ENCODE data around the gene HBQ1. TPM values are rescaled to one million over a fixed set of nuclear protein-coding genes. Genes with fewer than 3 reads are reported as not detected.

HBQ1 gene
- polyA plus RNA-seq: 2.3 and 4.8 TPM in 2 replicates

DNA sequence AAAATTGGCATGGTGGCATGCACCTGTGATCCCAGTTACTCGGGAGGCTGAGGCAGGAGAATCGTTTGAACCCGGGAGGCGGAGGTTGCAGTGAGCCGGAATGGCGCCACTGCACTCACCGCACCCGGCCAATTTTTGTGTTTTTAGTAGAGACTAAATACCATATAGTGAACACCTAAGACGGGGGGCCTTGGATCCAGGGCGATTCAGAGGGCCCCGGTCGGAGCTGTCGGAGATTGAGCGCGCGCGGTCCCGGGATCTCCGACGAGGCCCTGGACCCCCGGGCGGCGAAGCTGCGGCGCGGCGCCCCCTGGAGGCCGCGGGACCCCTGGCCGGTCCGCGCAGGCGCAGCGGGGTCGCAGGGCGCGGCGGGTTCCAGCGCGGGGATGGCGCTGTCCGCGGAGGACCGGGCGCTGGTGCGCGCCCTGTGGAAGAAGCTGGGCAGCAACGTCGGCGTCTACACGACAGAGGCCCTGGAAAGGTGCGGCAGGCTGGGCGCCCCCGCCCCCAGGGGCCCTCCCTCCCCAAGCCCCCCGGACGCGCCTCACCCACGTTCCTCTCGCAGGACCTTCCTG lies at the start of gene HBQ1:
TSS of gene HBQ1 (plus strand) at position 359 of the 575 bp plus-strand sequence. CDS start at position 387, 28 bp downstream.

DNA sequence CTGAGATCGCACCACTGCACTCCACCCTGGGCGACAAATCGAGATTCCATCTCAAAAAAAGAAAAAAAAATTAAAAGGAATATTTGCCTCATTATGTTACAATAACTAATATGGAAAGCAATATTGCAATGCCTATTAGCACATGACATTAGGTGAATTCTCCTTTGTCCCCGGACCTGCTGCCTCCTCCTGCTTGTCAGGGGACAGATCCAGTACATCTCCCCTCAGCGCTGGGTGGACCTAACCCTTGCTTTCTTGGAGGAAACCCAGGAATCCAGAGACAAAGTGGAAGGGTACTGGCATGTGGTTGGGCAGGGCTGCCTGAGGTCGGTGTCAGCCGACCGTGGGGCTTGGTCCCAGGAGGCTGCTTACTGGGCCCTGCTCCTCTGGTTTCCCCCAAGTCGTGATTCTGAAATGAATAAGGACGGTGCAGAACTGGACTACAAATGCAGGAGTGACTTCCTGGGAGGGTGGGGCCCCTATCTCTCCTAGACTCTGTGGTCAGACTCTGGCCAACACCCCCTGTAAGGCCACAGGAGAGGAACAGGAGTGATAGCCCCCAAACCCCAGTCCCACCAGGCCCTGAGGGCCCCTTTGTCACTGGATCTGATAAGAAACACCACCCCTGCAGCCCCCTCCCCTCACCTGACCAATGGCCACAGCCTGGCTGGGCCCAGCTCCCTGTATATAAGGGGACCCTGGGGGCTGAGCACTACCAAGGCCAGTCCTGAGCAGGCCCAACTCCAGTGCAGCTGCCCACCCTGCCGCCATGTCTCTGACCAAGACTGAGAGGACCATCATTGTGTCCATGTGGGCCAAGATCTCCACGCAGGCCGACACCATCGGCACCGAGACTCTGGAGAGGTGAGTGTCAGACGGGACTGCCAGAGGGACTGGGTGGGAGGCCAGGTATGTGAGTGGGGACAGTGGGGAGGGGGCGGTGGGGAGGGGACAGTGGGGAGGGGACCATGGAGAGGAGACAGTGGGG lies 27.8 kb upstream of the HBQ1 start, which contains the start of gene HBZ:
TSS of gene HBZ (plus strand) at position 504 of the 988 bp plus-strand sequence. CDS start at position 770, 266 bp downstream.

DNA sequence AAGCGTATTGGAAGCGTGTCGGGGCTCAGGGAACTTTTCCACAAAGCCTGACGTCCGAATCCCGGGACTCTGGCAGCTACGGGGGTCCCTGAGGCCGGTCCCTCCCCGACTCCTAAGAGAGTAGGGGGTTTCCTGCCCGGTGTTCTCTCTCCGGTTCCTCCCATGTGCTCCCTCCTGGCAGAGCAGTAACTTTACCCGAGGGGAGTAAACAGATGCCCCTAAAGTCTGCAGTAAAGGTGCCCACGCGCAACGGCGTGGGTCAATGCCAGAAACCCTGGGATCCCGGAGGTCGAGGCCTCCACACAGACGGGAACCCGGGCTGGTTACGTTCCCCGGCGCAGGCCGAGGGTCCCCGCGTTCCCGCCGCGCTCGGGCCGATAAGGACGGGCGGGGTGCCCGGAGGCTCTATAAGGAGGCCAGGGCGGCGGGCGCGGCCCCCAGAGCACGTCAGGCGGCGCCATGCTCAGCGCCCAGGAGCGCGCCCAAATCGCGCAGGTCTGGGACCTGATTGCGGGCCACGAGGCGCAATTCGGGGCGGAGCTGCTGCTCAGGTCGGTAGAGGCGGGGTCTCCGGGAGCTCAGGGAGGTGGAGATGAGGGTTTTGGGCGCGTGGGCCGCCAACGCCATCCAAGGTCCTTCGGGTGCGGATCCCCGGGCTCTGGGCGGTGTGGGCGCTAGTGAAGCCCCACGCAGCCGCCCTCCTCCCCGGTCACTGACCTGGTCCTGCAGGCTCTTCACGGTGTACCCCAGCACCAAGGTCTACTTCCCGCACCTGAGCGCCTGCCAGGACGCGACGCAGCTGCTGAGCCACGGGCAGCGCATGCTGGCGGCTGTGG lies 14.5 kb upstream of the HBQ1 start, which contains the start of gene HBM:
TSS of gene HBM (plus strand) at position 440 of the 836 bp plus-strand sequence. CDS start at position 460, 20 bp downstream.

DNA sequence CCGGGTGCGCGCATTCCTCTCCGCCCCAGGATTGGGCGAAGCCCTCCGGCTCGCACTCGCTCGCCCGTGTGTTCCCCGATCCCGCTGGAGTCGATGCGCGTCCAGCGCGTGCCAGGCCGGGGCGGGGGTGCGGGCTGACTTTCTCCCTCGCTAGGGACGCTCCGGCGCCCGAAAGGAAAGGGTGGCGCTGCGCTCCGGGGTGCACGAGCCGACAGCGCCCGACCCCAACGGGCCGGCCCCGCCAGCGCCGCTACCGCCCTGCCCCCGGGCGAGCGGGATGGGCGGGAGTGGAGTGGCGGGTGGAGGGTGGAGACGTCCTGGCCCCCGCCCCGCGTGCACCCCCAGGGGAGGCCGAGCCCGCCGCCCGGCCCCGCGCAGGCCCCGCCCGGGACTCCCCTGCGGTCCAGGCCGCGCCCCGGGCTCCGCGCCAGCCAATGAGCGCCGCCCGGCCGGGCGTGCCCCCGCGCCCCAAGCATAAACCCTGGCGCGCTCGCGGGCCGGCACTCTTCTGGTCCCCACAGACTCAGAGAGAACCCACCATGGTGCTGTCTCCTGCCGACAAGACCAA lies 7.8 kb upstream of the HBQ1 start, which contains the start of gene HBA2:
TSS of gene HBA2 (plus strand) at position 503 of the 568 bp plus-strand sequence. CDS start at position 540, 37 bp downstream.

DNA sequence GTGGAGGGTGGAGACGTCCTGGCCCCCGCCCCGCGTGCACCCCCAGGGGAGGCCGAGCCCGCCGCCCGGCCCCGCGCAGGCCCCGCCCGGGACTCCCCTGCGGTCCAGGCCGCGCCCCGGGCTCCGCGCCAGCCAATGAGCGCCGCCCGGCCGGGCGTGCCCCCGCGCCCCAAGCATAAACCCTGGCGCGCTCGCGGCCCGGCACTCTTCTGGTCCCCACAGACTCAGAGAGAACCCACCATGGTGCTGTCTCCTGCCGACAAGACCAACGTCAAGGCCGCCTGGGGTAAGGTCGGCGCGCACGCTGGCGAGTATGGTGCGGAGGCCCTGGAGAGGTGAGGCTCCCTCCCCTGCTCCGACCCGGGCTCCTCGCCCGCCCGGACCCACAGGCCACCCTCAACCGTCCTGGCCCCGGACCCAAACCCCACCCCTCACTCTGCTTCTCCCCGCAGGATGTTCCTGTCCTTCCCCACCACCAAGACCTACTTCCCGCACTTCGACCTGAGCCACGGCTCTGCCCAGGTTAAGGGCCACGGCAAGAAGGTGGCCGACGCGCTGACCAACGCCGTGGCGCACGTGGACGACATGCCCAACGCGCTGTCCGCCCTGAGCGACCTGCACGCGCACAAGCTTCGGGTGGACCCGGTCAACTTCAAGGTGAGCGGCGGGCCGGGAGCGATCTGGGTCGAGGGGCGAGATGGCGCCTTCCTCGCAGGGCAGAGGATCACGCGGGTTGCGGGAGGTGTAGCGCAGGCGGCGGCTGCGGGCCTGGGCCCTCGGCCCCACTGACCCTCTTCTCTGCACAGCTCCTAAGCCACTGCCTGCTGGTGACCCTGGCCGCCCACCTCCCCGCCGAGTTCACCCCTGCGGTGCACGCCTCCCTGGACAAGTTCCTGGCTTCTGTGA lies 3.5 kb upstream of the HBQ1 start, which contains the start of gene HBA1:
TSS of gene HBA1 (plus strand) at position 204 of the 906 bp plus-strand sequence. CDS start at position 241, 37 bp downstream.

DNA sequence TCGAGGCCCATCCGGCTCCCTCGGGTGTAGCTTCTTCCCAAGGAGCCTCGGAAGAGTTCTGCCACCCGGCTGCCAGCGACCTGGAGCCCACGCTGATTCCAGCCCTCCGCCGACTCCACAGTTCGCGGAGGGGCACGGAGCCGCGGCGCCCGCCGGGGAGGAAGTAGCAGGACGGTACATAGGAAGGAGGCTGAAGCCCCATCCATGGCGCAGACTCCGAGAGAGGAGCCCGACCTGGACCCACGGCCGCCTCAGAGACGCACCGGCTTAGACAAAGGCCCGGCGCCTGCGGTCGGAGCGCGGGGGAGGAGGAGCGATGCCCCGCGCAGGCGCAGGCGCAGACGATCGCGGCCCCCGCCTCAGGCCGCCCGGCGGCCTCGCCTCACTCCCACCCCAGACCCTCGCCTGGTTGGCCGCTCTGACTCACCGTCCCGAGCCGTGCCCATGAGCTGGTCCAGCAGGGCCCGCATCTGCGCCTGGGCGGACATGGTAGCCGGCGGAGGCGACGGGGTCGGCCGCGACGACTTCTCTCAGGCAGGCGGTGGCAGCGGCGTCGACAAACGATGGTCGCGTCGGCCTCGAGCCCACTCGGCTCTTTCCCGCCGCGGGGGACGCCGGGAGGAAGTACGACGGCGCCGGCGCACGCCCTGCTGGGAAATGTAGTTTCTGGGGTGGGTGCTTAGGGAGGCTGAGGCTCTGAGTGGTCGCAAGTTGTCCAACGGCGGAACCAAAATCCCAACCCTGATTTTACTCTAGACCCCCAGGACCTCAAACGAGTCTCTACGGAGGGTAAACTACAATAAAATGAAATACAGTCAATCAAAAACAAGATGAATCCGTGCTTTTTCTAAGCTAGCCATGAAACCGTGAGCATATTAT lies 48.8 kb downstream of the HBQ1 start, which contains the start of gene LUC7L:
TSS of gene LUC7L (minus strand) at position 598 of the 879 bp plus-strand sequence. CDS start at position 488, 110 bp downstream.

Other genes starting within 250 kb of the HBQ1 start
- gene POLR3K, start 126.9 kb upstream of the HBQ1 start, polyA plus RNA-seq: 59.0 and 90.8 TPM in 2 replicates
- 61.9 and 74.7 TPM in 2 replicates for gene SNRNP25, start 126.6 kb upstream of the HBQ1 start, polyA plus RNA-seq
- gene RHBDF1, start 107.8 kb upstream of the HBQ1 start, polyA plus RNA-seq: 0.64 and 1.5 TPM in 2 replicates
- 2.1 and 5.7 TPM in 2 replicates for gene MPG, start 102.2 kb upstream of the HBQ1 start, polyA plus RNA-seq
- gene NPRL3, start 41.8 kb upstream of the HBQ1 start, polyA plus RNA-seq: 1.3 and 2.8 TPM in 2 replicates
- gene HBZ, start 27.8 kb upstream of the HBQ1 start, polyA plus RNA-seq: not detected in 2 replicates
- 0.55 TPM in 1 of 2 replicates, not detected in the other for gene HBM, start 14.5 kb upstream of the HBQ1 start, polyA plus RNA-seq
- 1.9 and 48.0 TPM in 2 replicates for gene HBA2, start 7.6 kb upstream of the HBQ1 start, polyA plus RNA-seq
- gene HBA1, start 3.8 kb upstream of the HBQ1 start, polyA plus RNA-seq: 99.3 and 127 TPM in 2 replicates
- 17.1 and 24.7 TPM in 2 replicates for gene LUC7L, start 49.0 kb downstream of the HBQ1 start, polyA plus RNA-seq
- 6.5 and 10.2 TPM in 2 replicates for gene FAM234A, start 54.4 kb downstream of the HBQ1 start, polyA plus RNA-seq
- 2.8 and 2.9 TPM in 2 replicates for gene RGS11, start 95.5 kb downstream of the HBQ1 start, polyA plus RNA-seq
- gene ARHGDIG, start 100.1 kb downstream of the HBQ1 start, polyA plus RNA-seq: 2.6 and 15.2 TPM in 2 replicates
- gene PDIA2, start 102.7 kb downstream of the HBQ1 start, polyA plus RNA-seq: 4.0 TPM in 1 of 2 replicates, not detected in the other
- gene AXIN1, start 172.3 kb downstream of the HBQ1 start, polyA plus RNA-seq: 0.25 and 0.26 TPM in 2 replicates
- 10.1 and 15.9 TPM in 2 replicates for gene MRPL28, start 190.1 kb downstream of the HBQ1 start, polyA plus RNA-seq
- gene PGAP6, start 201.5 kb downstream of the HBQ1 start, polyA plus RNA-seq: 0.07 and 0.27 TPM in 2 replicates
- gene NME4, start 216.7 kb downstream of the HBQ1 start, polyA plus RNA-seq: 3.8 and 4.8 TPM in 2 replicates
- gene DECR2, start 221.4 kb downstream of the HBQ1 start, polyA plus RNA-seq: 3.3 and 5.9 TPM in 2 replicates
- gene RAB11FIP3, start 245.2 kb downstream of the HBQ1 start, polyA plus RNA-seq: 1.1 and 1.6 TPM in 2 replicates